NCI-H526 treated with DMSO at 0.1 percent for 48 hours (cell line): ENCODE measurements around the gene MGAT5B.
"Not testable (repeated sequence)": the region's sequence is repeated elsewhere in the genome, so short reads cannot be mapped to it uniquely, and the experiment has no call there.

ENCODE experiments used
- DNase-seq: peaks from one replicate; lab custom pipeline; 2025; lab: John Stamatoyannopoulos, UW

MGAT5B gene, protein sequence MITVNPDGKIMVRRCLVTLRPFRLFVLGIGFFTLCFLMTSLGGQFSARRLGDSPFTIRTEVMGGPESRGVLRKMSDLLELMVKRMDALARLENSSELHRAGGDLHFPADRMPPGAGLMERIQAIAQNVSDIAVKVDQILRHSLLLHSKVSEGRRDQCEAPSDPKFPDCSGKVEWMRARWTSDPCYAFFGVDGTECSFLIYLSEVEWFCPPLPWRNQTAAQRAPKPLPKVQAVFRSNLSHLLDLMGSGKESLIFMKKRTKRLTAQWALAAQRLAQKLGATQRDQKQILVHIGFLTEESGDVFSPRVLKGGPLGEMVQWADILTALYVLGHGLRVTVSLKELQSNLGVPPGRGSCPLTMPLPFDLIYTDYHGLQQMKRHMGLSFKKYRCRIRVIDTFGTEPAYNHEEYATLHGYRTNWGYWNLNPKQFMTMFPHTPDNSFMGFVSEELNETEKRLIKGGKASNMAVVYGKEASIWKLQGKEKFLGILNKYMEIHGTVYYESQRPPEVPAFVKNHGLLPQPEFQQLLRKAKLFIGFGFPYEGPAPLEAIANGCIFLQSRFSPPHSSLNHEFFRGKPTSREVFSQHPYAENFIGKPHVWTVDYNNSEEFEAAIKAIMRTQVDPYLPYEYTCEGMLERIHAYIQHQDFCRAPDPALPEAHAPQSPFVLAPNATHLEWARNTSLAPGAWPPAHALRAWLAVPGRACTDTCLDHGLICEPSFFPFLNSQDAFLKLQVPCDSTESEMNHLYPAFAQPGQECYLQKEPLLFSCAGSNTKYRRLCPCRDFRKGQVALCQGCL

GRCh38 chr17:76868176-76868668 is at the start of gene MGAT5B:
Gene MGAT5B, plus strand, starts transcription at chr17:76868404. Its CDS starts 626 bp downstream, at chr17:76869030.
- DNase-seq, result peak; percentile 49

DNA sequence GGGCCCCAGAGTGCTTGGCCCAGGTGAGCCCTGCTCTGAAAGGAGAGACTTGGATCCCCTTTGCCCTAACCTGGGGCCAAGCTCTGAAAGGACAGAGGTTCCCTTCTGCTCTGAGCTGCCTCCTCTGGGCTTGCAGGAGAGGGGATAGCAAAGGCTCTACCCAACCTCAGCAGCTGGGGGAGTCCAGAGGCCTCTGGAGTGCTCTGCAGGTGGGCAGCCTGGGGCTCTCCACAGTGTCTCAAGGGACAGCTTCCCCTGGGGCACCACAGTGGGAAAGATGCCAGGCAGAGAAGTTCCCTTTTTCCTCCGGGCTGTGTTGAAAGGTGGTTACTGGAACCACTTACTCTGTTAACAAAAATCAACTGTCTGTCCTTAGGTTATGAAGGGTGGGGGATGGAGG is 48.2 kb upstream of the MGAT5B start:
- no peak for DNase-seq

GRCh38 chr17:76820561-76820960 is 47.6 kb upstream of the MGAT5B start:
- no peak for DNase-seq

DNA sequence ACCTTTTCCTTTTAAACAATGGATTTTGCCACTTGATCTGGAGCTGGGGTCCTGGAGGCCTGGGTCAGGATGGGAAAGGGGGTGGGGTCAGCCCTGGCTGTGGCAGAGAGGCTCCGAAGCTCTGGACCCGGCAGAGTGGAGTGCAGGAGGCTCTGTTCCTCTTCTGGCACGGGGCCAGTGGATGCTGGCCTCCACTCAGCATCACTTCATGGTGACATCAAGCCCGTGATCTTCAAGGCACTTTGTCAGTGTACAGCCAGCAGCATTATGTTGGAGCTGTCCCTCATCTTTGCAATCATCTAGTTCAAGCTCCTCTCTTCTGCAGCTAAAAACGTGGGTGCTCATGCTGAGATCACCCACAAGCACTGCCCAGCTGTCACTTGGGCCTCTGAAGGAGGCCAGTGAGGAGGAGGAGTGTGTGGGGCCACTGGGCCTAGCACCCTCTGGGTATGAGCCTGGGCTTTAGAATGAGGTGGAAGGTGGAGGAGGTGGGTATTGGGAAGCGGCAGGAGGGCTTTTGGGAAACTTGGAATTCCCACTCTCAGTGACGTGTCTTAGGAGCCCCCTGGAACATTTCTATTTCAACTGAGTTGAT is 45.9 kb upstream of the MGAT5B start:
- DNase-seq, result no peak

DNA sequence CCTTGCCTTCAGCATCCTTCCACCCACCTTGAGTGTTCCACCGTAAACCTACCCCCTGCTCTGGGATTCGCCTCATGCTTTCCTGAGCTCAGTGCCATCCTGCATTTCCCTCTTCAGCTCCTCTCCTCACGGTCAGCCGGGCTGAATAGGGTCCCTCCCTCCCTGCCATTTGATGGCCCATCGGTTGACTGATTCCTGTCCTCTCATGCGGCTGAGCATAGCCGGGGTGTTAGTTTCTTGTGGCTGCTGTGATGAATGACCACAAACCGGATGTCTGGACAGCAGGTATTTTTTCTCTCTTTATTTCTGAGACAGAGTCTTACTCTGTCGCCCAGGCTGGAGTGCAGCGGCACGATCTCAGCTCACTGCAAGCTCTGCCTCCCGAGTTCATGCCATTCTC is 44.1 kb upstream of the MGAT5B start:
- DNase-seq, result no peak

GRCh38 chr17:76826330-76827068 is 41.7 kb upstream of the MGAT5B start:
- no peak for DNase-seq

GRCh38 chr17:76827736-76828135 is 40.5 kb upstream of the MGAT5B start:
- no peak for DNase-seq

GRCh38 chr17:76830987-76831715 is 37.1 kb upstream of the MGAT5B start:
- DNase-seq, result peak; percentile 35

DNA sequence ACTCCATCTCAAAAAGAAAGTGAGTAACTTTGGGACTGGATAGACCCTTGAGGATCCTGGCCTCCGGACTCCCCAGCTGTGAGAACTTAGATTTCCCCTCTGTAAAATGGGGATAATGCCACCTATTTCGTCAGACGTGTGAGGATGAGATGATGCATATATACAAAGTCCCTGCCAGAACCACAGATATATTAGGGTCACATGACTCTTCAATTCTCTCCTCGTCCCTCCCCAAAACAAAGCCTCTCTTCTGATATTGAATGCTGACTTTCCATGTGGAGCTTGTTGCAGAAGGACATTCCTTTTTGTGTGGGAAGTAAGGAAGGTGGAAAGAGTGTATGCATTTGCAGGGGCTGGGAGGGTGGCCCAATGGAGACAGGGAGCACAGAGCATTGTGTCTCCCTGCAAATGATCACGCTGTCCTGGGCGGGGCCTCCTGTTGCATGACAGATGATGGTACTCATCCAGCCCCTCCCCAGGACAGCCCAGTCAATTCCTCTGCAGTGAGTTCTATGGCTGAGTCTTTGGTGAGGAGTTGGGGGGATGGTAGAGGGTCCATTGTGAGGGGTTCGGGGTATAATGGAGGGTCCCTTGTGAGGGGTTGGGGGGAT is 35.1 kb upstream of the MGAT5B start:
- DNase-seq, result no peak

GRCh38 chr17:76833747-76834146 is 34.5 kb upstream of the MGAT5B start:
- no peak for DNase-seq

DNA sequence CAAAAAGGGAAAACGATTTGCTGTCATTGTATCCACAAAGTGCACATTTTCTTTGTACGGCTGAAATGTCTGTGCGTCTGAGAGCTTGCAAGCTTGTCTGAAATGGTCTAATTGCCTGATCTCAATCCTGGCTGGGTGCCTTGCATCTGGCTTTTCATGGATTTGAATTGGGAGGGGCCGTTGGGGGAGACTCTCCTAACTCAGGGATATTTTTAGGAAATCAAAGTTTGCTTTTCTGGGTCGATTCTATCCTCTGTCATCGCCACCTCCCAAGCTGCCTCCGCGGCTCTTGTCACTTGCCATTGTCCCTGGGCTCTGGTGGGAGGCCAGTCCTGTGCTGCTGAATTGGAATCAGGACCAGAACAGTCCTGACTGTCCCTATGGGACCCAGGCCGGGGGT is 33.3 kb upstream of the MGAT5B start:
- DNase-seq, result no peak

- no peak for DNase-seq
Observed at GRCh38 chr17:76840443-76840767, 27.8 kb upstream of the MGAT5B start.

GRCh38 chr17:76840884-76841775 is 27.1 kb upstream of the MGAT5B start:
- no peak for DNase-seq

DNA sequence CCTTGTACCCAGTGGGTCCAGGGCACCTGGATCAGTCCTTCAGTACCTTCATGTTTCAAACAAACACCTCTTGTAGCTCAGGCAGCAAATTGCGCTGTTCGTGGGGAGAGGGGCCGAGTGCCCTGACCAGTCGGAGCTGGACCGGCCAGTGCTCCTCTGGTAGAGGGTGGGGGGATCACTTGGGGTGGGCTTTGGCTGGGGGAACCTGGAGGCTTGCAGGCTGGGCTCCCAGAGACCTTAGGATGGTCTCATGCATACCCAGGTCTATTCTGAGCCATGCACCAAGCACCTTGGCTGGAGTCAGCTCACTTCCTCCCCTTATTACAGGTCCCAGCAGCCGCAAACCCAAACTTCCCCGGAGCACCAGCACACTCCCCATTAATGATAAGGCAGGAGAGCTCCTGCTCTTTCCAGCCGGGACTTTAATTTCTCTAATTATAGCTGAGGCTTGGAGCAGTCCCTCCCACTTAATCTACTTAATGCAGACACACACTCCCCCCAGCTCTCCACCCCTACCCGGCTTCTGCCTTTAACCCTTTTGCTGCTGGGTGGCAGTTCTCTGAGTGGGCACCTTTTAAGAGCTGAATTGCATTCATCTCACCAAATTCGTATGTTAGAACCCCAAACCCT is 26.3 kb upstream of the MGAT5B start:
- no peak for DNase-seq

GRCh38 chr17:76843068-76843467 is 25.1 kb upstream of the MGAT5B start:
- DNase-seq, result not testable (repeated sequence)

- no peak for DNase-seq
Observed at GRCh38 chr17:76843703-76844484, 24.3 kb upstream of the MGAT5B start.

- DNase-seq, result no peak
Observed at GRCh38 chr17:76844485-76844829, 23.7 kb upstream of the MGAT5B start.

DNA sequence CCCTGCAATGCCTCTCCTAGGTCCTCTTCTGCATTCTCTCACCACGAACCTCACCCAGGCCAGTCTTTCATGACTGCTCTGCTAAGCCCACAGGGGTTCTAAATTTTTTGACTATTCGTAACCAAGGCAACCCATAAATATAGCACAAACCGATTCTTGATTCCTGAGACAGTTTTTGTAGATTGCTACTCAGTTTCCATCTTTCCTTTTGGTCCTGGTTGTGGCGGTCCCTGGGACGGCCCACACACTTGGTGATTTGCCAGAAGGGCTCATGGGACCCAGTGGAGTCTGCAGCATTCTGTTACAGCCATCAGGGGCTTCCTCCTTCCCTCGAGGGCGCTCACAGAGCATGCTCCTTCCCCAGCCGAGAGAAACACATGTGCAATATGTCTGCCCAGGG is 23.4 kb upstream of the MGAT5B start:
- DNase-seq, result no peak

DNA sequence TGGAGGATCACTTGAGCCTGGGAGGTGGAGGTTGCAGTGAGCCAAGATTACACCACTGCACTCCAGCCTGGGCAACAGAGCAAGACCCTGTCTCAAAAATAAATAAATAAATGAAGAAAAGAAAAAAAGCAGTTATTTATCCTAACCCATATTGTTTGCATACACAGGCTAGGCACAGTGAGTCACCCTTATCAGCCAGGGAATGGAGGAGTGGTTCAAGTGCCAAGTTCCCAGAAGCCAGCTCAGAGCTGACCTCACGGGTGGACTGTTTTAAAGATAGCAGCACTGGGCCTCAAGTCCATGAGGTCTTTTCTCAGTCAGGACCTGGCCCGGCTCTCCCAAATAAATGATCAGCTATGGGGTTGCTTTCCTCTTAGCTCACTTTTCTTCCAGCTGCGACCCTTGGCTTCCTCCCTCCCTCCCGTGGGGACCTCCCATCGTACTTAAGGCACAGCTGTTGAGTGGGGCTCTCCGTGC is 22.6 kb upstream of the MGAT5B start:
- no peak for DNase-seq
